Globus pallidus (tissue), 1 donor: ENCODE results near the gene CACNA2D2.

Experiments
- DNase-seq: peaks from one replicate; pipeline ENCODE4 v3.0.0-alpha.2; 2015; ENCODE audit warnings: low spot score

The CACNA2D2 gene

DNA sequence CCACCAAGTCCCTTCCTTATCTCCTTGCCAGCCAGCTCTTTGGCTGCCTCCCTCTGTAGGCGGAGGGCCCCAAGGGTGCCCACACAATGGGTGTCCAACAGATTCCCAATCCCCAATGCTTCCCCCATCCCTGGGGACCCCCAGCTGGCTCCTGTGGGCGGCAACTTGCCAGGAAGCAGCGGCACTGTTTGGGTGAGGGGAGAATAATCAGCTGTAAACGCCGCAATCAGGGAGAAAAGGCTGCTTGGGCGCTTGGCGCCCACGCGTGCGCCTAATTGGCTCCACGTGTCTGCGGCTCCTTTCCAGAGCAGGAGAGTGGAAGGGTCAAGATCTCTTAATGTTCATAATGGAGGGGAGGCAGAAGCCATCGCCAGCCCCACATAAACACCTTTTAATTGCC, 76.2 kb downstream of the CACNA2D2 start:
- DNase-seq = no peak

DNA sequence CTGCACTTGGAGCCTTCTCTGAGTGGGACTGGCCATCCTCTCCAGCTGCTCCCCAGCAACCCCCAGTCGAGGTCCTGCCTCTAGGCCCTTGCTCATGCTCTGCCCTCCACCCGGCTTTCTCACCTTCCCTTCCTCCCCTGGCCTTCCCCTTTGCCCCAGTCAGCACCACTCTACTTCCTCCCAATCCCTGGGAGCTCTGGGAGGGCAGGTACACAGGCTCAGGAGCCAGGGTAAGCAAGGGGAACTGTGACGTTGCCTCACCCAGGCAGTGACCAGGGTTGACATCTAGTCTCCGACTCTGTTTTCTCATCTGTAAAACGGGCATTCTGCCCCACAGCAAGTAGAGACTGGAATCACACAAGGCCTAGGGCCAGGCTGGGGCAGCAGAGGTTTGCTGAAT, 77.5 kb downstream of the CACNA2D2 start:
- DNase-seq = no peak

DNA sequence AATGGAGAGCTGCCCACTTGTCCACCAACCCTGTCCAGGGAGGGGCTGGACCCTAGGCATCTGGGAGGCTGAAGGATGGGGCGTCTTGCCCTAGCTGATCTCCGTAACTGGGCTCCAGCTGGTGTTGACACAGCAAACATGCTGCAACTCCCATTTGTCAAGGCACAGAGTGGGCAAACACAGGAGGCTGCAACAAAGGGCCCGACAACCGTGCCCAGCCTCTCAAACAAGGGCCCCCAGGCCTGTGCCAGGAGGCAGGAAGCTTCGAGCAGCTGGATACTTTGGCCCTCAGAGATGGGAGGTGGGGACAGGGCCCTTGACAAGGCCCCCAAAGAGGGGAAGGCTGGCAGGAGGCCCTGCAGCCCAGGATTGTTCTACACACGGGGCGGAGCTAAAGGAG, 79.9 kb downstream of the CACNA2D2 start:
- DNase-seq = peak; percentile 40

DNA sequence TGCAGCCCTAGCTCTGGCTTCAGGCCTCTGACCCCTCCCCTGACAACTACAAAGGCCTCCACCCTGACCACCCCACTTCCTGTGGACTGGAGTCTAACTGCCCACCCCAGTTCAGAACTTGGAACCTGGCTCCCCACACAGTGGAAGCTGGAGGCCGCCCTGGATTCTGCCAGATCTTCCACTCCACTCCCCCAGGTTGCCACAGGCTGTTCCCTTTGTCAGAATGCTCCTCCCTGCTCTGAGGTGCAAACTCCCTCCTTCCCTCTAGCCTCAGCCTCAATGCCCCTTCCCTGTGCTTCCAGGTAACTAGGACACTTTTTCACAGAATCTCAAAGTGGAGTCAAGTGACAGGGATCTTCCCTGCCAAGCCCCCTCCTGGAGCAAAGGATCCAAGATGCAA, 81.3 kb downstream of the CACNA2D2 start:
- DNase-seq = no peak

DNA sequence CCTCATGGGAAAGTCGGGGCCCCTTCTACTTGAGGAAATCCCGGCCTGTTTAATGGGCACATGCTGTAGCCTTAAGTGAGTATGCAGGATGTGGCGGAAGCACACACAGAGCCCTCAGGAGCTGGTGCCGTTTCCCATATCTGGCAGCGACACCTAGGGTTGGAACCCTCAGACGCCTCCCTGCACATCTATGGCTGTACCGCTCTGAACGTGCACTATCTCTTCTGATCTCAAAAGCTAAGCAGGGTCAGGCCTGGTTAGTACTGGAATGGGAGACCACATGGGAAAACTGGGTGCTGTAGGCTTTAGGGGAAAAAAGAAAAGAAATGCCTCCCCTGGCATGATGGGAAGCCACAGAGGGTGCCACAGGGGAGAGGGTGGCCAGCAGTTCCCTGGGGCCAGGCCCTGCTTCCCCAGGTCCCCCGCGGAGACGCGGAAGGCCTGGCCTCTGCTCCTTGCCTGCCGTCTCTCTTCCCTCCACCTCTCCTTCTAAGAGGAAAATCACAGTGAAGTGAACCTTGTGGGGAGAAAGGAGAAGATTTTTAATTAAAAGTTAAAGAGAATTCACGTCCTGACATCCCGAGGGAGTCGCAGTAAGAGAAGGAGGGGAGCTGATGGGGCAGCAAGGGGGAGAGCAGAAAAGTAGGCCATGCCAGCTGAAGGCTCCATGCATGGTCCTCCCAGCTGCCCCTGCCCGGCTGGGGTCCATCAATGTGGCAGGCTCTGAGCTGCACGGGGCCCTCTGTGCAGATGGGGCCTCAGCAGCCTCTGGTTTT, 83.7 kb downstream of the CACNA2D2 start:
- DNase-seq = no peak

DNA sequence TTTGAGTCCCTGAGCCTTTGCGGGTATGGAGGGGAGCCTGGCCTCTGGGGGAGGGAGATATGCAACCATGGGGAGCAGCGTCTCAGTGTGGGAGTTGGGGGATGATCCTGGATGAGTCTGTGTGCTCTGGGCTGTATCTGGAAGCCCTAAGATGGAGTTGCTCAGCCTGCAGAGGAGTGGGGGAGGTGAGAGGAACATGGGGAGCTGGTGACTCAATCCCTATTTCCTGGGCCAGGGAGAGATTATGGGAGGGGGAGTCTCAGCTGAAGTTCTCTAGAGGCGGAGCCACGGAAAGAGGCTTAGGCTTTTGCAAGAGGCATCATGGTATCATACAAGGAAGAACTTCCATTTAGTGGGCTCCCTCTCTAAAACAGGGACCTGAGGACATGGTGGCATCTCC, 84.6 kb downstream of the CACNA2D2 start:
- no peak for DNase-seq

DNA sequence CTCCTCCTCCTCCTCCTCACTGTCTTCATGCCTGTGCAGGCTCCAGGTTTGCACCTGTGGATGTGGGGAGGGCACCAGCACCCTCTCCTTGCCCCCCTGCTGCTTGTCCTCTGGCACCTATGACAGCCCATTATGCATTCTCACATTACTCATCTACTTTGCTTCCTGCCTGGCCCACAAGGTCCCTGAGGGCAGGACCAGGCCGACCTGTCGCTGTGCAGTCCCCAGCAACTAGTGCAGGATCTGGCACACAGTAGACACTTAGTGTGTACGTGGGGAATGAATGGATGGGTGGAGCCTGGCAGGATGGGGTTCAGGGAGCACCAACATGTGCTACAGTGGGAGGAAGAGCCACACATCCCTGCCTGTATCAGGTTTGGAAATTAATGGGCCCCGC, 85.8 kb downstream of the CACNA2D2 start:
- no peak for DNase-seq

DNA sequence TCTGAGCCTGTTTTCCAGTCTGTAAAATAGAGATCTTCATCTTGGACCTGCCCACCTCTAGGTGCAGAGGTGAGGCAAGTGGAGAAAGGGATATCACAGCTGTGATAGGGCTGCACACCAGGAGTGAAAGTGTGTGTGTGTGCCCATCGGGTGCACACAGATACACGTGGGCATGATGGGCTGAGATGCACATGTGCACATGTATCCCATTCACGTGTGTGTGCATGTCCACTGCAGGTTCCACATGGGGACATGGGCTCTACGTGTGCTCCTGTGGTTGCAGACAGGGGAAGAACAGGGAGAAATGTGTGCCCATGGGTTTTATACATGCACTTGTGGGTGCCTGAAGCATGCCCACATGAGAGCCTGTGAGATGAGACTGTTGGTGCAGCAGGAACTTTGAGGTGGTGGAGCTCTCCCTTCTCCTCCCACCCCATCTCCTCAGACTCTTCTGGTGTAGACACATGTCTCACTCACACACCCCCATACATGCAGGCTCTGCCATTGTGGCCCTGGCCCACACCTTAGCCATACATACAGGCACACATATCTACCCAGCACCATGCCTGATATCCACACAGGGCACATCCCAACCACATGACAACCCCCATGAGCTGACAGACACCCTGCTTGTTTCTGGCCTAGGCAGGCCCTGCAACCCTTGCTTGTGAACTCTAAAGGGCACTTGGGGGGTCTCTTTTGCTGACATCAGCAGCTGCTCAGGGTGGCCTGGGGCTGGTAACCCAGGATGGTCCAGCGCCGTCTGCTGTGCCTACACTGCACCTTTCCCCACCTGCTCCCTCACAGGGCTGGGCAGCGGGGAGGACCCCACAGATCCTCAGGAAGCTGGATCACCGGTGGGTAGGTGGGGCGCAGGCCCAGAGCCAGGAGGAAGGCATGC, 86.4 kb downstream of the CACNA2D2 start:
- DNase-seq = no peak

DNA sequence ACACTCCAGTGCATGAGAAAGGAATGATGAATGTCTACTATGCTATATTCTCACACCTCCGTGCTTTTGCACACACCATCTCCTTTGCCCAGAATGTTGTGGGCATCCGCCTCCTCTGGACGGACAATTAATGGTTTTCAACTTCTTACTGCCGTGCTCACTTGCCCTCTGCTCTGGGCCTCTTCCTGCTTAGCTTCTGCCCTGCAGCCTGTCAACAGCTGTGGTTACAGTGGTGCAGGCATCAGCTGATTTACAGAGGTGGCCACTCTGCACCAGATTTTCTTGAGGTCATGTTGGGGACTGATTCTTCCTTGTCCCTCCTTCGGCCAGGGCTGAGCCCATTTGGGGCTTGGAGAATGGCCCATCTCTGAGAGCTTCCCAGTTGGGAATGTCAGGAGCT, 87.6 kb downstream of the CACNA2D2 start:
- no peak for DNase-seq

DNA sequence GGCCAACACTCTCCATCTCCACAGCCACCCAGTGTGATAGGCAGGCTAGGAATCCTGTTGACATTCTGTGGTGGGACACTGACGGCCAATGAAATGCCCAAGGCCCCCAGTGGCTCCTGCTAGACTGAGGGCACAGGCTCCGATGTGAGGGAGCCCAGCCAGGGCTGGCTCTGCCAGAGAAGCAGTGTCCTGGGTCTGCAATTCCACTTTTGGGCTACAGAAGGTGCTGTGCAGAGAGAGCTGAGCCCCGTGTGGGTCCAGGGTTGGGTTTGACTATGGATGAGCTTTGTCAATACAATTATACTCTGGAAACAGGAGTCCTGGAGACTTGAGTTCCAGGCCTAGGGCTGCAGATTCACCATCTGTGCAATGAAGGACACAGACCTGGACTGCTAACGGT, 88.4 kb downstream of the CACNA2D2 start:
- DNase-seq = no peak

DNA sequence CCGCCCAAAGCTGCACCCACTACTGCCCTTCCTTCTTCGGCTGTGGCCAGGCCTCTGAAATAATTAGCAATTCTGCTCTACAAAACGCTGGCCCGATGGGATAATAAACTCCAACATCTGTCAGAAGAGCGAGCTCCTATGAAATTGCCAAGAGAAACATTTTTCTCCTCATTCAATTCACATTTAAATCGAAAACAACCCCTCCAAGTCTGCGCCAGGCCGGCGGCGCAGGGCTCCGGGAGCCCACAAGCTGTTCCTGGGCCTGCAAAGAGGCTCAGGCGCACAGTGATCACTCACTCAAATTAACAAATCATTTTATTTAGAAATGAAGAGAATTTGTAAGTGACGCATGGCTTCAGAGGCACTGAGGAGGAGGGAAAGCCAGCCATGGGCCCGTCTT, 88.8 kb downstream of the CACNA2D2 start:
- DNase-seq = no peak

DNA sequence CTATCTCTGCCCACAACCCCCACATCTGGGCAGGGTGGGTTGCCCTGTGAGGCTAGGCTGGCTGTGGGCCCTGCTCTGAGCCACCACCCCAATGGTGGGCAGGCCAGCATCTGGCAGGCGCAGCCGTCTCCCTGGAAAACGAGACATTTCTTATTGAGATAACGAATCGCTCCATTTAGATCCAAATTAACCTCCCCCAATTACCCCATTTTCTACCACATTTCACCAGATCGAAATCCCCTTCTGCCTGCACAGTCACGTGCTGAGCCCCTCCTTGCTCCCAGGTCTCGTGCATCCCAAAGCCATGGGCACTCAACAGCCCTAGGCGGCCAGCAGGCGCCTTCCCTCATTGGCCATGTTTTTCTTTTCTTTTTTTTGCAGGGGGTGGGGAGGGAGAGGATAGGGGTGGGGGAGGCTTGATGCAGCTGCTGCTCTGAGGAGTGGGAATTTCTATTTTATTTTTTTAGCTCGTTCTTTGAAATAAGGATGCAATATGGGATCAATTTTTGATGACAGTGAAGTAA, 91.1 kb downstream of the CACNA2D2 start:
- no peak for DNase-seq

DNA sequence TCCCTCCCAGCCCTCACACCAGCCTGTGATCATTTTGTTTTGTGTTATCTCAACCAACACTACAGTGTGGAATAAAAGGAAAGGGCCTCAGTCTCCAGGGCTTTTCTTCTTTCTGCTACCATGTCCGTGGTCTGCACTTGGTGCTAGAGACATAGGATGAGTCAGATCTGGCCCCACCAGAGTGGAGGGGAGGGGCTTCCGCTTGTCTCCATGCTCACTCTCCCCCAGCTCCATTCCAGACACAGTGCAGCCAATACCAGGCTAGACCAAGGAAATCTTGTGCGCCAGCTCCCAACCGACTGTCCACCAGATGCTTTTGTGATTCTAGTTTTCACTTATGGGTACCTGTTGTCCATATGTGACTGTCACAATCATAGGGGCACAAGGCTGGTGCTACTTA, 92.2 kb downstream of the CACNA2D2 start:
- no peak for DNase-seq

DNA sequence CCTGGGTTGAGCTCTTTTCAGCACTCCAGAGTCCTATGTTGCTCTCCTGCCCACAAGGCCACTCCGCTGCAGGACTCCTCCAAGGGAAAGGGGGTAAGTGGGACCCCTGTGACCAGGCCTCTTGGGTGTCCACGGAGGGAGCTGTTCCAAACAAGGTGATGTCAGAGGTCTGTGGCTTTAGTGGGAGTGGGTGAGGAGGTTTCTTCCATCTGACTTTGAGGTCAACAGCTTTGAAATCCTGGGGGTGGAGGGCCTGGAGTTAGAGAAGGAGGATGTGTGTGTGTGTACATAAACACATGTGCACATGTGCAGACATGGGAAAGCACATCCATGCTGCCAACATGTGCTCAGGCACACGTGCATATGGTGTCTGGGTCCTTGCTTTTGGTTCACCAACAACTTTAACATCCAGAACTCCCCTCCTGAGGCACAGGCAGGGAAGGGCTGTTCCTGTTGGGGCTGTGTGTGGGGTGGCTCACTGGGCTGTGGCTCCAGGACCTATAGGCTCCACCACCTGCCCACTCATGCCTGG, 92.8 kb downstream of the CACNA2D2 start:
- DNase-seq = no peak

DNA sequence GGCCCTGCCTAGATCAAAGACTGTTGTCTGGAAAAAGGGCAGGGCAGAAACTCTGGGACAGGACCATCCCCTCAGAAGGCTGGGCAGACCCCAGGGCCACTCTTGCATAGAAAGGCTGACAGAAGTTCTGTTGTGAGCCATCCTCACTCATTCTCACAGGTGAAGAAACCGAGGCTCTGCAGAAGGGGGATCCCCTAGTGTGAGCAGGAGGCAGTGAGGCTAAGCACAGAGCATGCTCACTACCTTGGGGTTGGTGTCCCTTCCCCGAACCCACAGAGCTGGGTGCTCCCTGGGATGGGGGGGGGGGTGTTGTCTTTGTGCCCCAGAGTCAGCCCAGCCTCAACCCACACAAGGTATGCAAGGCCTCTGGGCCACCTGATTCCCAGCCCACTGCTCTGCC, 93.2 kb downstream of the CACNA2D2 start:
- DNase-seq = no peak

DNA sequence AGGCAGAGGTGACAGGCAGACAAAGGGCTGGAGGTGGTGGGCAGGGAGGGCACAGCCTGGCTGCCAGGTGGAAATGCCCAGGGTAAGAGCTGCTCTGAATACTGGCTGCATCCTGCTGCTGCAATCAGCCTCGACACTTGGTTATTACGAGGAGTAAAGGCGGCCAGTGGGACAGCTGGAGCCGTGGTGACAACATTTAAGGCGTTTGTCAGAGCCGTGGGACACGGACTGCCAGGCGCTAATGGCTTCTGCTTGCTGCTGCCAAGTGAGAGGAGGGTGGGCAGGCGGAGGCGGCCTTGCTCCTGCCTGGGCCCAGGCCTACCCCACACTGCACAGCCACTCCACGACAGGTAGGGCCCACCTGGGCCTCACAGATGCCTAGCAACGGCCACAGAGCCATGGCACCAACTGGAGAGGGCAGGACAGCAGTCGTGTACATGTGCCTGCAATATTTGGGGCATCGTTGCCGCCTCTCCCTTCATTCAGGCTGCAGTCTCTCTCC, 94.9 kb downstream of the CACNA2D2 start:
- no peak for DNase-seq

DNA sequence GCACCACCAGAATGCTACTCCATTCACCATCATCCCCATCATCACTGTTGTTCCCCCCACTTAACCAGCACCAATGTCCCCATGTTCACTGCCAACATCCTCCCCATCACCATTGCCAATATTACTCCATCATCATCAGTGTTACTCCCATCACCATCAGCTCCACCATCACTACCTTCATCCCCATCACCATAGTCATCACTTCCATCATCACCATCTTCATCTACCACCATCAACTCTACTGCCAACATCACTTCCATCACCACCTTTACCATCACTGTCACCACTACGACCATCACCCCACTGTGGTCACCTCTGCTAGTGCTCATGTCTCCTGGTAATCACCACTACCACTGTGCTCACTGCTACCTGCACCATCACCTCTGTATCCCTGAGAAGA, 96.9 kb downstream of the CACNA2D2 start:
- no peak for DNase-seq

DNA sequence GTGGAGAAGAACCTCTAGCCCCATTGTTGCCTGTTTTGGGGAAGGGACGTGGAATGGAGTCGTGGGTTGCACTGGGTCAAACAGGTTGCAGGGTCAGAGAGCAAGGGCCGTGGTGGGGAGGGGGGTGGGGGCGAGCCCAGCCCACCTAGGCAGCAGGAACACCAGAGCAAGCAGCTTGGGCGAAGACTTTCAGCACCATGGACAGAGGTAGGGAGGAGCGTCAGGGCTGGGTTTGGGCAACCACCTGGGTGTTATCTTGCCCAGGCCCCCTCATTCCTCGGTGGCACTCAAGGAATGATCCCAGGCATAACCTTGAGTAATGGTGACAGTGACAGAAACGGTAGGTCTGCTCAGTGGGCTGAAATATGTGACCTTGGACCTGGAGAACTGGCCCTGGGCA, 98.2 kb downstream of the CACNA2D2 start:
- DNase-seq = no peak

DNA sequence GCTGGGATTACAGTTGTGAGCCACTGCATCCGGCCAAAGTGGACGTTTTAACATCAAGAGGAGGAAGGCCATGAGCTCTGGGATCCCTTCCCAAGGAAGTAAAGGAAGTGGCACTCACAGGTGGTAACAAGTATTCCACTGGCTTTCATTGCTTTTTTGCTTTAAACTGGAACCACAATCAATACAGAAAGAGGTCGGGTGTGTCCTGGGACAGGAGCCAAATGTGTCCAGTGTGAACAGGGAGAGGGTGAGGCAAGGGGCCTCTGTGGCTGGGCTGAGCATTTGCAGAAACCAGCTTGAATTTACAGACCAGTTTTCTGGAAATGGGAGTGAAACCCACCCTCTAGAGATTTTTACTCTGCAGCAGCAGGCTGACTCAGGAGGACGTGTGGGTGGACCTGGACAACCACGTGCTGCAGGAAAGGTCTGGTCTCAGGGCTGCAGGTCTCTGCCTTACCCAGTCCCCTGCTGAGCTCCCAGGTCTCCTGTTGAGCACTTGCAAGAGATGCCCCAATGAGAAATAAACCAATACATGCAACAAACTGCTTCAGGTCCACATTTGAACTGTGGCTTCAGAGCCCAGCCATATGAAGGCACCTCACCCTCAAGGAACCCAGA, 101.3 kb downstream of the CACNA2D2 start:
- no peak for DNase-seq

DNA sequence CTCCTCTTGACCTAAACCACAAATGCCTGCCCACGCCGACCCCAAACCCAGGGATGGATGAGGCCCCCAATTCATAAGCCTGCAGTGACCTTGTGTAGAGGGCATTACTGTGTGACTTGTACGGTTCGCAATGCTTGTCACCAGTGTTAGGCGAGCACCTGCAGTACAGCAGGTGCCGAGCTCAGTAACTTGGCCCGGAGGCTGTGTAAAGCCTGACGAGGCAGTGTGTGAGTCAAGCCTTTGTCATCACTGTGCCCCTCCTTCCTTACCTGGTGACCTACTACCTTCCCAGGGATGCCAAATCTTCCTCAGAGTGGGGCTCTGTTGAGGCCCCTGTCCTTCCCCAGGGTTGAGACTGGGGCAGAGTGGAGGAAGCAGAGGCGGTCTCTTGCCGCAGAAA, 106.9 kb downstream of the CACNA2D2 start:
- DNase-seq = no peak

DNA sequence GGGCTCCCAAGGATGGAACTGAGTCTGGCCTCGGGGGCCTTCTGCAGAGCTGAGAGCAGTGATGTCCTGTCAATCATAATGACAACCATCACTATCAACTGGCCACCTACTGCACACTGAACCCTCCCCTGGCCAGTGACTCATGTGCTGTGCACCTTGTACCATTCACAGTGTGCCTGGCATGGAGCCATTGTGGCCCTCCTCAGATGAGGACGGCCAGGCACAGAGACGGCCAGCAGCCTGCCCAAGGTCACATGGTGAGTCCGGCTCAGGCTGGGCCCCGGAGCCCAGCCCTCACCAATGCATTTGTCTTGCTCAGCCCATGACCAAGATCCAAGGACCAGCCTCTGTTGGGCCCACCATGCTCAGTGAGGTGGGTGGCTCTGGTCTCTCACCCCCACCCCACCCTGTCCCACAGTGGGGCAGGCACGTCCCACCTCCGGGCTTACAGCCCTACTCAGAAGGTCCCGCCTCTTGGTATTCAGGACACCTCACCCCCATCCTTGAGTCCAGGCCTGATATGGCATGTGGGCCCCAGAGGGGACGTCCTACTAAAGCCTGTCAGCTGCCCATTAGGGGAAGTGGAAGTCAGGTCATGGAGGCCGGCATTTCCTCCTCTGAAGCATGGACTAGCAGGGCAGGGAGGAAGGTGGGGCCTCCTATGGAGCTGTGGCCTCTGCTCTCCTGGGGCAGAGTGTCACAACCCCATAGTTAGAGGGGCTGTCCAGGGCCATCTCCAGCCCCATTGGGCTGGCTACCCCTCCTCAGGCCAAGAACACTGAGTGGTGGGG, 108.2 kb downstream of the CACNA2D2 start:
- no peak for DNase-seq
